ENCODE results near the gene SLC22A16. TPM values are rescaled to one million over a fixed set of nuclear protein-coding genes. Genes with fewer than 3 reads are reported as not detected.

The SLC22A16 gene
- polyA plus RNA-seq, 1 donor (not counting 4 experiments of a cell fraction or from before 2014, with no cell fraction given), result not detected

DNA sequence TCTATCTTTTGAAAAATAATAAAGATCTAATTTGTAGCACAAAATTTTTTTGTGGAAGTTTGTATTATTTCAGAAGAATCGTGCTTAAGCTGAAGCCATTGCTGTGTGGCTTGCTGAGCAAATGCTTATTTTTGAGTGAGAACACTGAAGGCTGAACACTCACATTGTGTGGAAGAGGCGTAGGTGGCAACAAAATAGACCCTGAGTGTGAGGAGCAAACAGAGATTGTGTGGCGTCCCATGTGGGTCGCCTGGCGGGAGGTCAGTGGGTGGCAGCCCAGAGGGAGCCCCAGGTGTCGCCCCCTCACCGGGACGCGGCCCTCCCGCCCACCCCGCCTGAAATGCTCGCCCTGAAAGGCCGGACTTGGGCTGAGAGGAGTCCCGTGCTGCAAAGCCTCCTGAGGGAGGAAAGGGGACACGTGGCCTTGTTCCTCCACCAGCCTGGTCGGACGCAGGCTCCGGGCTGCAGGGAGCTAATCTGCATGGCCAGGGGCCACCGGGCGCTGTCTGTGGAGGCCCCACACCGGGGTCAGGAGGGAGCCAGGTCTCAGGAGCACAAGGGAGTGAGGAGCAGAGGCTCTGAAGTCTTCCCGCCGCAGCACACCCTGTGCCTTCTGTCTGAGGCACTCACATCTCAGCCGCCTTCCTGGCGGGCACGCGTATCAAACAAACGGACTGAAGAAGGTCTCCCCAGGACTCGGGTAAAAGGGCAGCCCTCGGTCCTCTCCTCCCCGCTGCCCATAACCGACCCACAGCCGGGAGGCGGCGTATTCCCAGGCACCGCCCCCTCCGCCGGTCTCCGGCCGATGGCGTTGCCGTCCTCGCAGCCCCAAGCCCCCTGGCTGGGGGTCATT lies 77.0 kb downstream of the SLC22A16 start:
- H4K20me1 ChIP-seq (ENCODE audit: control insufficient read depth, extremely low read depth, insufficient read depth, low read length), result no peaks in the 10 kb centered on the region
- H3K79me2 ChIP-seq (ENCODE audit: control insufficient read depth, insufficient read depth, low read length), result no peaks in the 10 kb centered on the region
- peaks cover 3% of the 10 kb centered on the region for H3K4me1 ChIP-seq (ENCODE audit: control insufficient read depth, extremely low read depth, insufficient read depth, low read length)
- H3K27ac ChIP-seq (ENCODE audit: control insufficient read depth, insufficient read depth, low read length), result no peak overlapping the region
- peak overlapping the region; percentile 59 for H3K4me2 ChIP-seq (ENCODE audit: control insufficient read depth, extremely low read depth, insufficient read depth, low read depth, low read length)
- DNase-seq (ENCODE audit: low read depth, low spot score) (no peak), FAIRE-seq (no peak)
- no peaks in the 10 kb centered on the region for H3K27me3 ChIP-seq (ENCODE audit: control insufficient read depth, extremely low read depth, insufficient read depth, low read length)
- peak overlapping the region in 1 of 3 experiments; percentile 24 for H3K4me3 ChIP-seq (ENCODE audit: control insufficient read depth in 2 of 3, extremely low read depth in 1 of 3, insufficient read depth in 2 of 3, low read depth in 1 of 3, low read length in 3 of 3)
- dilution Hi-C loops (cut with MboI; ENCODE audit: extremely low pct_ligation_motif_present, low sequenced_read_pairs), result no loop called here
- H3K9ac ChIP-seq (ENCODE audit: control insufficient read depth, extremely low read depth, insufficient read depth, low read length), result no peak overlapping the region
- H3K9me1 ChIP-seq (ENCODE audit: control insufficient read depth, extremely low read depth, insufficient read depth, low read length), result no peaks in the 10 kb centered on the region
- TF ChIP-seq, protein P1, sequence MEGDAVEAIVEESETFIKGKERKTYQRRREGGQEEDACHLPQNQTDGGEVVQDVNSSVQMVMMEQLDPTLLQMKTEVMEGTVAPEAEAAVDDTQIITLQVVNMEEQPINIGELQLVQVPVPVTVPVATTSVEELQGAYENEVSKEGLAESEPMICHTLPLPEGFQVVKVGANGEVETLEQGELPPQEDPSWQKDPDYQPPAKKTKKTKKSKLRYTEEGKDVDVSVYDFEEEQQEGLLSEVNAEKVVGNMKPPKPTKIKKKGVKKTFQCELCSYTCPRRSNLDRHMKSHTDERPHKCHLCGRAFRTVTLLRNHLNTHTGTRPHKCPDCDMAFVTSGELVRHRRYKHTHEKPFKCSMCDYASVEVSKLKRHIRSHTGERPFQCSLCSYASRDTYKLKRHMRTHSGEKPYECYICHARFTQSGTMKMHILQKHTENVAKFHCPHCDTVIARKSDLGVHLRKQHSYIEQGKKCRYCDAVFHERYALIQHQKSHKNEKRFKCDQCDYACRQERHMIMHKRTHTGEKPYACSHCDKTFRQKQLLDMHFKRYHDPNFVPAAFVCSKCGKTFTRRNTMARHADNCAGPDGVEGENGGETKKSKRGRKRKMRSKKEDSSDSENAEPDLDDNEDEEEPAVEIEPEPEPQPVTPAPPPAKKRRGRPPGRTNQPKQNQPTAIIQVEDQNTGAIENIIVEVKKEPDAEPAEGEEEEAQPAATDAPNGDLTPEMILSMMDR (optimal IDR thresholded peaks at IDR 0.05 in 1 of 3, IDR thresholded peaks at IDR 0.05 in 1 of 3, conservative IDR thresholded peaks at IDR 0.05 in 1 of 3; ENCODE audit: extremely low read depth in 1 of 3, insufficient read depth in 2 of 3, low read length in 3 of 3), result no peak
- no peaks in the 10 kb centered on the region for H3K36me3 ChIP-seq (ENCODE audit: control insufficient read depth in 2 of 2, extremely low read depth in 1 of 2, insufficient read depth in 2 of 2, low read length in 2 of 2)
- H2AFZ ChIP-seq (ENCODE audit: control insufficient read depth, low read length), result peak overlapping the region; percentile 52
- no peaks in the 10 kb centered on the region for H3K9me3 ChIP-seq (ENCODE audit: control insufficient read depth, low read depth, low read length)

DNA sequence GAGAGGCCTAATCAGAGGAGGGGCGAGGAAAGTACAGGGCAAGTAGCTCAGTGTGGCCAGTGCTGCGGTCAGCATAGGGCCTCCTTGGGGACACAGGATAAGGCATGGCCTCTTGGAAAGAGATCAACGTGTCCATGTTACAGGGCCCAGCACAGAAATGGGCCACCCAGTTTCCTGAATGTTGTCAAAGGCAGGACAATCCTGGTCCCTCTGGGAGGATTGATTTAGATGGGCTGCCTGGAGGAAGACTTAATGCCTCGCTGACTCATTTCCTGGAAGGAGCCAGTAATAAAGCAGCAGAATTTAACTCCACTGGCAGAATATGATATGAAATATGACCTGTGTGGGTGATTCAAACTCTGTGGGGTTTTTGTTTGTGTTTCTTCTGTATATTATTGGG lies 77.6 kb downstream of the SLC22A16 start:
- Histone ChIP-seq H3K9me3 (ENCODE audit: control insufficient read depth, low read depth, low read length) (no peaks in the 10 kb centered on the region), H2AFZ (ENCODE audit: control insufficient read depth, low read length) (no peak overlapping the region), H3K4me3 (ENCODE audit: control insufficient read depth in 2 of 3, extremely low read depth in 1 of 3, insufficient read depth in 2 of 3, low read depth in 1 of 3, low read length in 3 of 3) (no peak overlapping the region), H3K4me1 (ENCODE audit: control insufficient read depth, extremely low read depth, insufficient read depth, low read length) (peaks cover 3% of the 10 kb centered on the region), H3K27me3 (ENCODE audit: control insufficient read depth, extremely low read depth, insufficient read depth, low read length) (no peaks in the 10 kb centered on the region), H3K9me1 (ENCODE audit: control insufficient read depth, extremely low read depth, insufficient read depth, low read length) (no peaks in the 10 kb centered on the region), H3K9ac (ENCODE audit: control insufficient read depth, extremely low read depth, insufficient read depth, low read length) (no peak overlapping the region), H3K79me2 (ENCODE audit: control insufficient read depth, insufficient read depth, low read length) (no peaks in the 10 kb centered on the region), H4K20me1 (ENCODE audit: control insufficient read depth, extremely low read depth, insufficient read depth, low read length) (no peaks in the 10 kb centered on the region), H3K36me3 (ENCODE audit: control insufficient read depth in 2 of 2, extremely low read depth in 1 of 2, insufficient read depth in 2 of 2, low read length in 2 of 2) (no peaks in the 10 kb centered on the region), H3K4me2 (ENCODE audit: control insufficient read depth, extremely low read depth, insufficient read depth, low read depth, low read length) (no peak overlapping the region), H3K27ac (ENCODE audit: control insufficient read depth, insufficient read depth, low read length) (no peak overlapping the region)
- DNase-seq (ENCODE audit: low read depth, low spot score) (no peak), FAIRE-seq (no peak)
- dilution Hi-C loops (cut with MboI; ENCODE audit: extremely low pct_ligation_motif_present, low sequenced_read_pairs), result no loop called here
- TF ChIP-seq, protein P1 (optimal IDR thresholded peaks at IDR 0.05 in 1 of 3, IDR thresholded peaks at IDR 0.05 in 1 of 3, conservative IDR thresholded peaks at IDR 0.05 in 1 of 3; ENCODE audit: extremely low read depth in 1 of 3, insufficient read depth in 2 of 3, low read length in 3 of 3), result no peak
- no peak for TF ChIP-seq EZH2 (IDR thresholded peaks at IDR 0.05; ENCODE audit: low read length)
